ENCODE results near the gene LMAN1. TPM values are rescaled to one million over a fixed set of nuclear protein-coding genes. Genes with fewer than 3 reads are reported as not detected.

Gene LMAN1
- polyA plus RNA-seq, 1 donor from 2014 or later: 49.8 TPM

GRCh38 chr18:59359576-59359952, 499 bp upstream of the LMAN1 start:
- no peak overlapping the region for H3K9ac ChIP-seq (ENCODE audit: low read length)
- no peaks in the 10 kb centered on the region for H4K20me1 ChIP-seq (ENCODE audit: insufficient read depth)
- H2AFZ ChIP-seq (ENCODE audit: low read depth, low read length): no peak overlapping the region
- no peak for TF ChIP-seq REST (IDR thresholded peaks at IDR 0.05; ENCODE audit: borderline replicate concordance)
- TF ChIP-seq TAF1 (IDR thresholded peaks at IDR 0.05; ENCODE audit: low read depth): no peak
- TF ChIP-seq CTCF (IDR thresholded peaks at IDR 0.05; ENCODE audit: poor library complexity, severe bottlenecking): no peak
- TF ChIP-seq SMC3 (conservative IDR thresholded peaks at IDR 0.05; ENCODE audit: poor library complexity): no peak
- no peak for TF ChIP-seq POLR2AphosphoS5 (IDR thresholded peaks at IDR 0.05)
- no peak for TF ChIP-seq RAD21 (conservative IDR thresholded peaks at IDR 0.05)
- no peak for TF ChIP-seq MXI1 (conservative IDR thresholded peaks at IDR 0.05; ENCODE audit: poor library complexity, severe bottlenecking)
- no peak for TF ChIP-seq EZH2 (IDR thresholded peaks at IDR 0.05; ENCODE audit: borderline replicate concordance, insufficient read depth, low read length, poor library complexity, severe bottlenecking)
- no peak for TF ChIP-seq EP300 (conservative IDR thresholded peaks at IDR 0.05; ENCODE audit: poor library complexity, severe bottlenecking)
- H3K9me3 ChIP-seq (ENCODE audit: low read length): no peaks in the 10 kb centered on the region
- no peak overlapping the region for H3K4me2 ChIP-seq (ENCODE audit: low read length)
- peaks cover 4% of the 10 kb centered on the region for H3K27me3 ChIP-seq (ENCODE audit: insufficient read depth, low read depth, low read length)
- no peaks in the 10 kb centered on the region for H3K36me3 ChIP-seq (ENCODE audit: insufficient read depth, low read length)
- peak overlapping the region; percentile 86 for H3K4me3 ChIP-seq (ENCODE audit: low read length)
- no peaks in the 10 kb centered on the region for H3K9me2 ChIP-seq (ENCODE audit: insufficient read depth, low read length)
- H3K79me2 ChIP-seq (replicated peaks; ENCODE audit: insufficient read depth, low read length): peaks cover 20% of the 10 kb centered on the region
- H3F3A ChIP-seq (ENCODE audit: insufficient read depth, low read length, poor library complexity, severe bottlenecking): no peaks in the 10 kb centered on the region
- no peak overlapping the region for H3K27ac ChIP-seq (ENCODE audit: low read length)

- no peaks in the 10 kb centered on the region for H3K9me2 ChIP-seq (ENCODE audit: insufficient read depth, low read length)
- peak overlapping the region; percentile 78 for H3K9ac ChIP-seq (ENCODE audit: low read length)
- H3K27me3 ChIP-seq (ENCODE audit: insufficient read depth, low read depth, low read length): peaks cover 4% of the 10 kb centered on the region
- peak overlapping the region; percentile 86 for H3K4me3 ChIP-seq (ENCODE audit: low read length)
- H2AFZ ChIP-seq (ENCODE audit: low read depth, low read length): peak overlapping the region; percentile 73
- H3K4me2 ChIP-seq (ENCODE audit: low read length): peak overlapping the region; percentile 69
- peaks cover 3% of the 10 kb centered on the region for H3K36me3 ChIP-seq (ENCODE audit: insufficient read depth, low read length)
- no peaks in the 10 kb centered on the region for H4K20me1 ChIP-seq (ENCODE audit: insufficient read depth)
- peaks cover 20% of the 10 kb centered on the region for H3K79me2 ChIP-seq (replicated peaks; ENCODE audit: insufficient read depth, low read length)
- peak overlapping the region; percentile 43 for H3K27ac ChIP-seq (ENCODE audit: low read length)
- TF ChIP-seq TAF1 (IDR thresholded peaks at IDR 0.05; ENCODE audit: low read depth) (no peak), MXI1 (conservative IDR thresholded peaks at IDR 0.05; ENCODE audit: poor library complexity, severe bottlenecking) (no peak), REST (IDR thresholded peaks at IDR 0.05; ENCODE audit: borderline replicate concordance) (no peak), POLR2AphosphoS5 (IDR thresholded peaks at IDR 0.05) (no peak), RAD21 (conservative IDR thresholded peaks at IDR 0.05) (no peak), CTCF (IDR thresholded peaks at IDR 0.05; ENCODE audit: poor library complexity, severe bottlenecking) (no peak), EZH2 (IDR thresholded peaks at IDR 0.05; ENCODE audit: borderline replicate concordance, insufficient read depth, low read length, poor library complexity, severe bottlenecking) (no peak), SMC3 (conservative IDR thresholded peaks at IDR 0.05; ENCODE audit: poor library complexity) (no peak), EP300 (conservative IDR thresholded peaks at IDR 0.05; ENCODE audit: poor library complexity, severe bottlenecking) (no peak)
- no peaks in the 10 kb centered on the region for H3K9me3 ChIP-seq (ENCODE audit: low read length)
- H3F3A ChIP-seq (ENCODE audit: insufficient read depth, low read length, poor library complexity, severe bottlenecking): no peaks in the 10 kb centered on the region
These were observed 702 bp downstream of the LMAN1 start for GRCh38 chr18:59358414-59358711.
